GM18505 (cell line): Measurements from ENCODE around the gene FAM168B.
A peak's percentile ranks its signal among the peaks of the same experiment; 100 is the strongest.
"Not testable (repeated sequence)": the region's sequence is repeated elsewhere in the genome, so short reads cannot be mapped to it uniquely, and the experiment has no call there.

ENCODE experiments used
- ATAC-seq: cut with Tn5 transposase; IDR thresholded peaks from one replicate; pipeline ENCODE4 v1.9.1; 2021; ENCODE audit not compliant: unreplicated experiment
- POLR2A ChIP-seq: IDR thresholded peaks from 4 replicates; pipeline ENCODE4 v1.6.1; 2011; ENCODE audit warnings: borderline replicate concordance; ENCODE audit not compliant: insufficient read depth, insufficient read length; ENCODE audit errors: extremely low read depth

The FAM168B gene, protein sequence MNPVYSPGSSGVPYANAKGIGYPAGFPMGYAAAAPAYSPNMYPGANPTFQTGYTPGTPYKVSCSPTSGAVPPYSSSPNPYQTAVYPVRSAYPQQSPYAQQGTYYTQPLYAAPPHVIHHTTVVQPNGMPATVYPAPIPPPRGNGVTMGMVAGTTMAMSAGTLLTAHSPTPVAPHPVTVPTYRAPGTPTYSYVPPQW

DNA sequence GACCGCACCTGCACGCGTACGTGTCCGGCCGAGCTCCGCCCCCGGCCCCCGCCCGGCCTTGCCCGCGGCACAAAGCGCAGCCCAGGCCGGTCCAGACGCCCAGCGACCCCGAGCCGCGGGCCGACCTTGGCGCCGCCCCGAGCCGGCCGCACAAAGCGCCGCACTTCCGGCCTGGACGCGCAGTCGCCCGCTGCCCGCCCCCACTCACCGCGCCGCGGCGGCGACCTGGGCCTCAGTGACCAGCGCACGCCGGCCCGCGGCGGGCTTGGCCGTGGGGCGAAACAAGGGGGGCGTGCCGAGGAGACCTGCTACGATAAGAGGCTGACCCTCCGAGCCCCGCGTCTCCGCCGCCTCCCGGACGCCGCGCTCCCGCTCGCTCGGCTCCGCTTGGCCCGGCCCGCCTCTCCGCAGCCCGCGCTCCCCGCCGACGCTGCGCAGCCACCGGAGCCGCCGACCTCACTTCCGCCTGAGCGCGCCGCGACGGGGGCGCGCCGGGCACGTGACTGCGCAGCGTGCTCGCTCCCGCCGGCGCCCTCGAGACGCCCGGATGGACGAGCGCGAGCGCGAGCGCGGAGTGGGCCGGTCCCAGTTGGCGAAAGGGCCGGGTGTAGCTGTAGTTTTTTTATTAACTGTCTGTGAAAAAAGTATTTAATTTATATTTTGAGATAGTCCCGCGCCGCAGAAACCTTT lies at the start of gene FAM168B:
TSS of gene FAM168B (minus strand) at position 455 of the 690 bp plus-strand sequence. CDS start 10,814 bp downstream, outside the sequence.
- TF ChIP-seq POLR2A, result peak; percentile 90
- peak; percentile 84 for ATAC-seq

DNA sequence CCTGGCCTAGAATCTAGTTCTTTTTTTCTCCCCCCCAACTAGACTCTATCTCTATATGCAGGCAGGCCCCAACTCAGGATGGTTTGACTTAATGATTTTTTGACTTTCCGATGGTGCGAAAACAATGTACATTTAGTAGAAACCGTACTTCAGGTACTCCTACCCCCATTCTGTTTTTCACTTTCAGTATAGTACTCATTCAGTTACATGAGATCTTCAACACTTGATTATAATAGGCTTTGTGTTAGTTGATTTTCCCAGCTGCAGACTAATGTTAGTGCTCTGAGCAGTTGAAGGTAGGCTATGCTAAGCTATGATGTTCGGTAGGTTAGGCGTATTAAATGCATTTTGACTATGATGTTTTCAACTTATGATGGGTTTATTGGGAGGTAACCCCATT lies 49.6 kb upstream of the FAM168B start:
- no peak for ATAC-seq
- TF ChIP-seq POLR2A, result no peak

DNA sequence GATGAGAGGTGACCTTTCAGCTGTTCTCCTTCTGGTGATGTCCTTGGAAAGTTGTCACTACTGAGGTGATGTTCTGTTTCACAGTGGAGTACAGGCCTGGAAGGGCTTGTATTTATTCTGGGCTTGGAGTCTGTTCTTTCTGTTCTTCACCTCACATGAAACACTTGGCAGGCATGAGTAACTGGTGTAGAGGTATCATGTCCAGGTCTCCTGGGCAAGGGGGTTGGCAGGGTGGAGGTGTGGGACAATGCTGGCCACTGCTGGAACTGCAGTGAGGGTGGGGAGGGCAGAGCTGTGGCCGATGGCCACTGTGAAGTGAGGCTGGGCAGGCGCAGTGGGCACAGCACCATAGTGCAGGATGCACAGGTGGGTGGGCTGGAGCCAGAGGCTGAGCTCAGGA lies 47.3 kb upstream of the FAM168B start:
- TF ChIP-seq POLR2A, result no peak
- ATAC-seq, result no peak

DNA sequence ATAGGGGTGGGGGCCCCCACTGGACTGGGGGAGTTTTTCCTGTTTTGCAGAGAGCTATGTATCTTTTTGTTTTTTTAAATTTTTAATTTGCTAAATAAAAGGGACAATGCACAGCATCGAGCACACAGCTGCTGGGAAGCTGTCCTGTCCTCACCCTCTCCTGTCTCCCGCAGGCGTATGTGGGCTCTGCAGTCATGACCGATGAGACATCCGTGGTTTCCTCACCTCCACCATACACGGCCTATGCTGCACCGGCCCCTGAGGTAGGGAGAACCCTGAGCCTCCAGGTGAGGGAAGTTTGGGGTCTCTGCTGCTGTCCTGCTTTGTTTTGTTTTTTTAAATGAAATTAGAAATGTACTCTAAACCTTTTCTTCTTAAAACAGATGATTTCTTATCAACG lies 39.5 kb upstream of the FAM168B start:
- ATAC-seq, result no peak
- TF ChIP-seq POLR2A, result no peak

DNA sequence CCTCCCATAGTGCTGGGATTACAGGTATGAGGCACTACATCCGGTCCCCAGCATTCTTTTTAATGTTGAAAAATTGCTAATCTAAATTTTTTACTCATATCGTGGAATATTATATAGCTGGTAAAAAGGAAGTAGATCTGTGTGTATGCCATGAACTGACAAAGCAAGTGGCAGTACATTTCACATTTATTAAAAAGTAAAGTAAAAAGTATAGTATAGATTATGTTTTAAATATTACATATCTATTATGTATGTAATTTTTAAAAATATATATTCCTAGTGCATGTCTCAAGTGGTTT lies 37.0 kb upstream of the FAM168B start:
- ATAC-seq, result no peak
- no peak for TF ChIP-seq POLR2A

DNA sequence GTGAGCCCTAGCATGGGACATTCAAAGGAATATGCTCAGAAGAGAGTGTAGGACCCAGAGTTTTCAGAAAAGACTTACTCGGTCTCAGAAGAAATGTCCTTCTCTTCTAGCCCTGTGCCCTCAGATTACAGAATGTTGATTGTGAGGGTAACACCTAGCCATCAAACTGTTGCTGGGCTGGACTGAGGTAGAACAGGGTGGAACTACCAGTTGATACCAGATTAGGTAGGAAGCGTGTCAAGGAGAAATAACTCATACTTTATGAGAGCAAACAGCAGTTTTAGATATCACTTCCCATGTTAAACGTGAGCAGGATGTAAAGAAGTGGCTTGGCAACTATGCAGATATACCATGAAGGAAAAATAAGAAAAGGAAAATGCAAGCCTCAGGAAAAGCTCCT lies 34.7 kb upstream of the FAM168B start:
- no peak for TF ChIP-seq POLR2A
- ATAC-seq, result no peak

GRCh38 chr2:131127076-131127475 lies 33.8 kb upstream of the FAM168B start:
- TF ChIP-seq POLR2A, result no peak
- ATAC-seq, result no peak

- ATAC-seq, result no peak
- no peak for TF ChIP-seq POLR2A
Observed at GRCh38 chr2:131126436-131126835, 33.2 kb upstream of the FAM168B start.

DNA sequence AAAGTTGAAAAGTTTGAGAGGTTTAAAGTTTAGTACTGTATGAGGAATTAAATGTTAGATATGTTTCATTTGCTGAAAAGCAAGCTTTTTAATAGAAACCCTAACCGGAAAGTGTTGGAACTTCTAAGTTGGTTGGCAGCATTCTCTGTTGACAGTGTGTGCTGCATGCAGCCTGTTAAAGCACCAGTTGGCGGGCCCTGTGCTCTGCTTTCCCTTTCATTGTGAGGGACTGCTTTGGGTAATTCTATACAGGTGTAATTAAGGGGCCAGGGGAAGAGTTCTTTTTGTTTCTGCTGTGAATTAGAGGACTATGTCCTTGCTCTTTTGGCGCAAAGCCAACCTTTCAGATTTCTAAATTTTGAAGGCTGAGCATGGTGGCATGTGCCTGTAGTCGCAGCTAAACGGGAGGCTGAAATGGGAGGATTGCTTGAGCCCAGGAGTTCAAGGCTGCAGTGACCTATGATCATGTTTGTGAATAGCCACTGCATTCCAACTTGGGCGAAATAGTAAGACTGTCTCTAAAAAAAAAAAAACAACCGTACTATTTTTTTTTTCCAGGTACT lies 32.0 kb upstream of the FAM168B start:
- no peak for TF ChIP-seq POLR2A
- no peak for ATAC-seq

DNA sequence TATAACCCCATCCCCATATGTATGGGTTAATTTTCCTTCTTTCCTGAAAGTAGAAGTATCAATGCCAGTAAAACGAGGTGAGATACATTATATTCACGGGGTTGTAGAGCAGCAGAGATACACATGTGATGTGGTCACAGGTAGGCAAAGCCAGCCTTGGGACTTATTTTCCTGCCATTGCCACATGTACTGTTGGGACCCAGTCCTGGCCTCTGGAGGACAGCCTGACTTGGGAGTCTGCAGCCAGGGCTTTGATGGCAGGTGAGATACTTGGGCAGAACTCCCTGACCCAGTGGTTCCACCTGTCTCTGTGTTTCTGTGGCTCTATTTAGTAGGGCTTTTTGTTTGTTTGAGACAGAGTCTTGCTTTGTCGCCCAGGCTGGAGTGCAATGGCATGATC lies 29.9 kb upstream of the FAM168B start:
- ATAC-seq, result no peak
- no peak for TF ChIP-seq POLR2A

DNA sequence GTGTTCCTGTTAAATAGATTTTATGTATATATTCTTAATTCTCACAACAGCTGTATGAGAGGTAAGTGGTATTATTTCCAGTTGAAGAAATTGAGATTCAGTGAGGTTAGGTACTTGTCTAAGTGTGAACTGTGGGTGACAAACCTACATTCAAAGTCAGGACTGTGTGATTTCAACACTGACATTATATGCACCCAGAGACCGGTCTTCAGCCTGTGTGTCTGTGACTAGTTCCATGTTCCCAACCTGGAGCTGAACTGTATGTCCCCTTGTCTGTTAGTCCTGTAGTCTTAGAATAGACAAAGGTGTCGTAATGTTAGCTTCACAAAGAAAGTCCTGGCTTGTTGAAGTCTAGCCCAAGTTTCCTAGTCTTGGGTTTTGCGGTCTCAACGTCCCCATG lies 29.2 kb upstream of the FAM168B start:
- no peak for ATAC-seq
- TF ChIP-seq POLR2A, result no peak

GRCh38 chr2:131121464-131121863 lies 28.2 kb upstream of the FAM168B start:
- no peak for TF ChIP-seq POLR2A
- ATAC-seq, result no peak

DNA sequence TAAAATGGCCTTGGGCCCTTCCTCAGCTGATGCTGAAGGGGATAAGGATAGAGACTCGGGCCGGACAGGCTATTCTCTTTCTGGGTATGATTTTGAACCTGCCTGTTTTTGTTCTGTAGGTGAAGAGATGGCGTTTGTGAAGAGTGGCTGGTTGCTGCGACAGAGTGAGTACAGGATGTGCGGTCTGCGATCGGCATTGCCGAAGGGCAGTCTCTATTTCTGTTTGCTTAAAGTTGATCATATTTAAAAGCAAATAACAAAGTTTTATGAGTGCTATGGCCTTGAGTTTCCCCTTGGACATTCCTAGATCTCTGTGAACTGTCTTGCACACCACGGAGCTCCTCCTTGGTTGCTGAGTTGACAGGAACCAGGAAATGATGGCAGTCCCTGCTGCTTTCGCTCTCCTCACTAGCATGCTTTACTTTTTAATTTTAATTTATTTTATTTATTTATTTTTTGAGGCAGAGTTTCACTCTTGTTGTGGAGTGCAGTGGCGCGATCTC lies 27.6 kb upstream of the FAM168B start:
- no peak for TF ChIP-seq POLR2A
- ATAC-seq, result no peak

DNA sequence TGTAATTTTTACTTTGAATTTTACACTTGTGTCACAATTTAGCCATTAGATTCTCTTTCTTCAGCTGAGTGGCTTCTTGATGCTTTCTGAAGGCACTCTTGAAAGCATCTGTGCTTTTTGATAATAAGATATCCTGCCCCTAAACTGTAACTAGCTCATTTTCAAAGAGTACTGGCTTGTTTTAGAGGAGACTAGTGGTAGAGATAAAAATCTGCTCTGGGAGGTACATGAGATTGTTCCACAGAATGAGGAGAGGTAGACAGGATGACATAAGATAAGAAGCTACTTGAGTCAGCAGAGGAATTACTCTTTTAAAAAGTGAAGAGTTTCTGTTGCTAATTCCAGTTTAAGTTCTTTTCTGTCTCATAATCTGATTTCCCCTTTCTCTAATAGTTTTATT lies 22.5 kb upstream of the FAM168B start:
- no peak for ATAC-seq
- TF ChIP-seq POLR2A, result no peak

DNA sequence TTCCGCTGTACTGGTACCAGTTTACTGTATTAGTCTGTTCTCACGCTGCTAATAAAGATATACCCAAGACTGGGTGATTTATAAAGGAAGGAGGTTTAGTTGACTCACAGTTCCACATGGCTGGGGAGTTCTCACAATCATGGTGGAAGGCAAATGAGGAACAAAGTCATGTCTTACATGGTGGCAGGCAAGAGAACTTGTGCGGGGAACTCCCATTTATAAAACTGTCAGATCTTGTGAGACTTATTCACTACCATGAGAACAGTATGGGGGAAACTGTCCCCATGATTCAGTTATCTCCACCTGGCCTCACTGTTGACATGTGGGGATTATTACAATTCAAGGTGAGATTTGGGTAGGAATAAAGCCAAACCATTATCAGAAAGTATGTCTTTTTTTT lies 21.7 kb upstream of the FAM168B start:
- not testable (repeated sequence) for ATAC-seq
